Measurements from ENCODE around the gene RPS6KA5. TPM values are rescaled to one million over a fixed set of nuclear protein-coding genes. Genes with fewer than 3 reads are reported as not detected.
"Not testable (repeated sequence)": the region's sequence is repeated elsewhere in the genome, so short reads cannot be mapped to it uniquely, and the experiment has no call there.

The RPS6KA5 gene
- total and polyA plus RNA-seq, 7 experiments from 2014 or later = 17.7 to 43.5 (median 34.1) TPM

GRCh38 chr14:91095178-91095577, 34.7 kb upstream of the RPS6KA5 start:
- H3K36me3 ChIP-seq (ENCODE audit: control insufficient read depth in 2 of 3, insufficient read depth in 3 of 3, low read length in 3 of 3) = no peaks in the 10 kb centered on the region
- H3K27ac Mint-ChIP-seq = no peak overlapping the region
- no peak overlapping the region for H3K4me3 Mint-ChIP-seq
- ATAC-seq (no peak), DNase-seq (no peak)
- POLR2A ChIA-PET = no interaction called here
- CTCF ChIA-PET = interaction anchor here (0.6 kb wide), 1 partner anchor 92 kb away, joined by 3 read pairs; no protein-coding TSS in a partner anchor
- no peak overlapping the region for H3K27ac ChIP-seq (ENCODE audit: low read depth, low read length)
- peaks cover 0 to 31% (median 0%) of the 10 kb centered on the region in 5 donors for H3K27me3 Mint-ChIP-seq
- H3K27me3 ChIP-seq (ENCODE audit: control insufficient read depth in 2 of 2, insufficient read depth in 2 of 2, low read length in 2 of 2) = no peaks in the 10 kb centered on the region
- peaks cover 0 to 5% (median 0%) of the 10 kb centered on the region in 5 donors for H3K36me3 Mint-ChIP-seq
- no peaks in the 10 kb centered on the region for H3K4me1 ChIP-seq (ENCODE audit: control insufficient read depth in 2 of 2, insufficient read depth in 2 of 2, low read length in 2 of 2)
- H3K9me3 Mint-ChIP-seq = no peaks in the 10 kb centered on the region
- intact Hi-C loops (cut with micrococcal nuclease) = no loop called here
- no peak overlapping the region for H3K4me3 ChIP-seq (ENCODE audit: low read length)
- no peaks in the 10 kb centered on the region for H3K9me3 ChIP-seq (ENCODE audit: control insufficient read depth in 2 of 3, low read length in 3 of 3)
- peaks cover 0 to 5% (median 0%) of the 10 kb centered on the region in 7 donors for H3K4me1 Mint-ChIP-seq

GRCh38 chr14:91094772-91095171, 34.3 kb upstream of the RPS6KA5 start:
- H3K9me3 ChIP-seq (ENCODE audit: control insufficient read depth in 2 of 3, low read length in 3 of 3) = no peaks in the 10 kb centered on the region
- no peak overlapping the region for H3K4me3 Mint-ChIP-seq
- intact Hi-C loops (cut with micrococcal nuclease) = no loop called here
- peaks cover 0 to 6% (median 0%) of the 10 kb centered on the region in 7 donors for H3K4me1 Mint-ChIP-seq
- POLR2A ChIA-PET = no interaction called here
- CTCF ChIA-PET = interaction anchor here (0.6 kb wide), 1 partner anchor 91 kb away, joined by 3 read pairs; no protein-coding TSS in a partner anchor
- no peaks in the 10 kb centered on the region for H3K9me3 Mint-ChIP-seq
- DNase-seq (no peak), ATAC-seq (no peak)
- H3K4me1 ChIP-seq (ENCODE audit: control insufficient read depth in 2 of 2, insufficient read depth in 2 of 2, low read length in 2 of 2) = no peaks in the 10 kb centered on the region
- no peak overlapping the region for H3K27ac Mint-ChIP-seq
- H3K4me3 ChIP-seq (ENCODE audit: low read length) = no peak overlapping the region
- H3K27me3 Mint-ChIP-seq = peaks cover 0 to 29% (median 0%) of the 10 kb centered on the region in 5 donors
- H3K36me3 ChIP-seq (ENCODE audit: control insufficient read depth in 2 of 3, insufficient read depth in 3 of 3, low read length in 3 of 3) = no peaks in the 10 kb centered on the region
- peaks cover 0 to 5% (median 0%) of the 10 kb centered on the region in 5 donors for H3K36me3 Mint-ChIP-seq
- no peak overlapping the region for H3K27ac ChIP-seq (ENCODE audit: low read depth, low read length)
- no peaks in the 10 kb centered on the region for H3K27me3 ChIP-seq (ENCODE audit: control insufficient read depth in 2 of 2, insufficient read depth in 2 of 2, low read length in 2 of 2)

GRCh38 chr14:91093743-91094472, 33.5 kb upstream of the RPS6KA5 start:
- POLR2A ChIA-PET, H3K27ac Mint-ChIP-seq, CTCF ChIA-PET: not testable (repeated sequence)

GRCh38 chr14:91092073-91092472, 31.6 kb upstream of the RPS6KA5 start:
- no peaks in the 10 kb centered on the region for H3K36me3 ChIP-seq (ENCODE audit: control insufficient read depth in 2 of 3, insufficient read depth in 3 of 3, low read length in 3 of 3)
- H3K27ac ChIP-seq (ENCODE audit: low read depth, low read length) = no peak overlapping the region
- H3K27me3 ChIP-seq (ENCODE audit: control insufficient read depth in 2 of 2, insufficient read depth in 2 of 2, low read length in 2 of 2) = no peaks in the 10 kb centered on the region
- Mint-ChIP-seq H3K4me1 (peaks cover 5 to 15% (median 10%) of the 10 kb centered on the region in 7 donors), H3K9me3 (no peaks in the 10 kb centered on the region), H3K27me3 (peaks cover 0 to 28% (median 0%) of the 10 kb centered on the region in 5 donors), H3K4me3 (no peak overlapping the region), H3K36me3 (peaks cover 0 to 6% (median 0%) of the 10 kb centered on the region in 5 donors), H3K27ac (no peak overlapping the region)
- peaks cover 0 to 5% of the 10 kb centered on the region in 2 donors for H3K4me1 ChIP-seq (ENCODE audit: control insufficient read depth in 2 of 2, insufficient read depth in 2 of 2, low read length in 2 of 2)
- no peak overlapping the region for H3K4me3 ChIP-seq (ENCODE audit: low read length)
- intact Hi-C loops (cut with micrococcal nuclease) = no loop called here
- DNase-seq (no peak), ATAC-seq (no peak)
- CTCF ChIA-PET = interaction anchor here (0.6 kb wide), 1 partner anchor 1067 kb away, joined by 3 read pairs; no protein-coding TSS in a partner anchor
- no peaks in the 10 kb centered on the region for H3K9me3 ChIP-seq (ENCODE audit: control insufficient read depth in 2 of 3, low read length in 3 of 3)
- POLR2A ChIA-PET = no interaction called here

More at GRCh38 chr14:91093743-91094472, 33.5 kb upstream of the RPS6KA5 start:
- H3K9me3 Mint-ChIP-seq; ATAC-seq; DNase-seq; H3K4me3 ChIP-seq (ENCODE audit: low read length); H3K9me3 ChIP-seq (ENCODE audit: control insufficient read depth in 2 of 3, low read length in 3 of 3); H3K4me1 Mint-ChIP-seq; H3K36me3 ChIP-seq (ENCODE audit: control insufficient read depth in 2 of 3, insufficient read depth in 3 of 3, low read length in 3 of 3); H3K36me3 Mint-ChIP-seq; H3K4me1 ChIP-seq (ENCODE audit: control insufficient read depth in 2 of 2, insufficient read depth in 2 of 2, low read length in 2 of 2); H3K4me3 Mint-ChIP-seq; H3K27ac ChIP-seq (ENCODE audit: low read depth, low read length); intact Hi-C loops (cut with micrococcal nuclease); H3K27me3 ChIP-seq (ENCODE audit: control insufficient read depth in 2 of 2, insufficient read depth in 2 of 2, low read length in 2 of 2): not testable (repeated sequence)
- H3K27me3 Mint-ChIP-seq = peaks cover 0 to 29% (median 0%) of the 10 kb centered on the region in 5 donors

GRCh38 chr14:91090743-91091142, 30.3 kb upstream of the RPS6KA5 start:
- ChIA-PET POLR2A (no interaction called here), CTCF (no interaction called here)
- Histone ChIP-seq H3K27me3 (ENCODE audit: control insufficient read depth in 2 of 2, insufficient read depth in 2 of 2, low read length in 2 of 2) (no peaks in the 10 kb centered on the region), H3K27ac (ENCODE audit: low read depth, low read length) (no peak overlapping the region), H3K9me3 (ENCODE audit: control insufficient read depth in 2 of 3, low read length in 3 of 3) (no peaks in the 10 kb centered on the region), H3K4me1 (ENCODE audit: control insufficient read depth in 2 of 2, insufficient read depth in 2 of 2, low read length in 2 of 2) (peaks cover 0 to 5% of the 10 kb centered on the region in 2 donors), H3K4me3 (ENCODE audit: low read length) (no peak overlapping the region), H3K36me3 (ENCODE audit: control insufficient read depth in 2 of 3, insufficient read depth in 3 of 3, low read length in 3 of 3) (no peaks in the 10 kb centered on the region)
- Mint-ChIP-seq H3K9me3 (no peaks in the 10 kb centered on the region), H3K4me1 (peaks cover 7 to 18% (median 13%) of the 10 kb centered on the region in 7 donors), H3K36me3 (peaks cover 0 to 9% (median 0%) of the 10 kb centered on the region in 5 donors), H3K27ac (no peak overlapping the region), H3K27me3 (peaks cover 0 to 21% (median 0%) of the 10 kb centered on the region in 5 donors), H3K4me3 (no peak overlapping the region)
- ATAC-seq (no peak), DNase-seq (no peak)
- intact Hi-C loops (cut with micrococcal nuclease) = no loop called here

- H3K9me3 ChIP-seq (ENCODE audit: control insufficient read depth in 2 of 3, low read length in 3 of 3) = no peaks in the 10 kb centered on the region
- no peaks in the 10 kb centered on the region for H3K36me3 ChIP-seq (ENCODE audit: control insufficient read depth in 2 of 3, insufficient read depth in 3 of 3, low read length in 3 of 3)
- peaks cover 0 to 20% (median 0%) of the 10 kb centered on the region in 5 donors for H3K27me3 Mint-ChIP-seq
- intact Hi-C loops (cut with micrococcal nuclease) = no loop called here
- ChIA-PET POLR2A (no interaction called here), CTCF (no interaction called here)
- peaks cover 10 to 18% (median 13%) of the 10 kb centered on the region in 7 donors for H3K4me1 Mint-ChIP-seq
- H3K4me3 ChIP-seq (ENCODE audit: low read length) = no peak overlapping the region
- H3K36me3 Mint-ChIP-seq = peaks cover 0 to 12% (median 0%) of the 10 kb centered on the region in 5 donors
- ATAC-seq (no peak), DNase-seq (no peak)
- no peak overlapping the region for H3K27ac Mint-ChIP-seq
- H3K27me3 ChIP-seq (ENCODE audit: control insufficient read depth in 2 of 2, insufficient read depth in 2 of 2, low read length in 2 of 2) = no peaks in the 10 kb centered on the region
- peaks cover 0 to 5% of the 10 kb centered on the region in 2 donors for H3K4me1 ChIP-seq (ENCODE audit: control insufficient read depth in 2 of 2, insufficient read depth in 2 of 2, low read length in 2 of 2)
- no peak overlapping the region for H3K4me3 Mint-ChIP-seq
- H3K9me3 Mint-ChIP-seq = no peaks in the 10 kb centered on the region
- H3K27ac ChIP-seq (ENCODE audit: low read depth, low read length) = no peak overlapping the region
Observed at GRCh38 chr14:91089958-91090535, 29.6 kb upstream of the RPS6KA5 start.

All from naive thymus-derived CD4-positive, alpha-beta T cell (primary cell).